RPMI7951 (cell line): ENCODE results near the gene CHRM2. TPM values are rescaled to one million over a fixed set of nuclear protein-coding genes. Genes with fewer than 3 reads are reported as not detected.
"Not testable (repeated sequence)": the region's sequence is repeated elsewhere in the genome, so short reads cannot be mapped to it uniquely, and the experiment has no call there.

ENCODE experiments used
- DNase-seq: peaks from one replicate; pipeline ENCODE4 v3.0.0-alpha.2; 2012; ENCODE audit warnings: low read depth
- total RNA-seq: library from RNA; depleted of rRNA; stranded (reverse); fragments of >200 nt; shearing (Covaris generic); gene quantifications from 2 replicates; pipeline ENCODE4 v1.2.3, GENCODE V29; 2014; rRNA removed

Gene CHRM2
- 0.84 and 0.88 TPM in 2 replicates for total RNA-seq

- DNase-seq: peak; percentile 11
Observed at GRCh38 chr7:136868496-136869000, at the start of gene CHRM2. TSS of gene CHRM2 (plus strand) at chr7:136868652. CDS start at chr7:137014866, 146,214 bp downstream.

- not testable (repeated sequence) for DNase-seq
Observed at GRCh38 chr7:136831398-136831797, 37.1 kb upstream of the CHRM2 start.

DNA sequence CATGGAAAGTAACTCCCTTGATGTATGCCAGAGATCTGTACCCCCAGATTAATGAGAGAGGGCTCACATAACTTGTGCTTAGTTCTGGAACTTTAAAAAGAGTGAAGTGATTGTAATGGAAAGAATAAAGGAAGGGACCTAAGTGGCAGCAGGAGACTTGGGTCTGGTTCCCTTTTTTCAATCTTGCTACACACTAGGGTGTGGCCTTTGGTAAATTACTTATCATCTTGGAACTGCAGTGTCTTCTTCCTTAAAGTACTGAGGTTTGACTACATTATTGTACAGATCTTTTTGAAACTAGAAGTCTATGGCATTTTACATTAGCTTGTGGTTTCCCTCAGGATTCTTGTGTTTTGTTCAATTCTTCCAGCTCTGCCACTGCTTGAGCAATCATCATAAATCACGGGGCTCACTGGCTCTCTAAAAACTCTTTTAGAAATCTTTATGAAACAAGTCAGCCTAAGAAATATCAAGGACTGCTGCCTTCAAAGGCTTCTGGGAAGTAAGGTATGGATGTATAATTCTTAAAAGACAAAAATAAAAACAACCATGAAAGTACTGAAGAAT is 22.5 kb upstream of the CHRM2 start:
- DNase-seq: no peak

DNA sequence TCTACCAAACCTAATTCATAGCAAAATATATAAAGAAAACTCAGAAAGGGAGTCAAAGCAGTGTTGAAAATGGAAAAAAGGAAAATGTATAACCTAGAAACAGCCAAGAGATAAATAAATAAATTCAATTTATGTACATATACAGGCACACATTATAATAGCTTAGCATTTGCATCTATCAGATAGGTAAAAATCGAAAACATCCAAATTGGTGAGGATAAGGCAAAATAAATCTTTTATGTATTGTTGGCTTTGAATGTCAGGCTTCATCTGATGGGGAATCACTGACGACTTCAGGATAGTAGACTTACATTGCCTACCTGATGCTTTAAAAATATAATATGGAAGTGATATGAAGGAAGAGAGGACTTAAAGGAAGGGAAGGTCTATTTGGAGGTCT is 20.6 kb upstream of the CHRM2 start:
- DNase-seq: no peak

DNA sequence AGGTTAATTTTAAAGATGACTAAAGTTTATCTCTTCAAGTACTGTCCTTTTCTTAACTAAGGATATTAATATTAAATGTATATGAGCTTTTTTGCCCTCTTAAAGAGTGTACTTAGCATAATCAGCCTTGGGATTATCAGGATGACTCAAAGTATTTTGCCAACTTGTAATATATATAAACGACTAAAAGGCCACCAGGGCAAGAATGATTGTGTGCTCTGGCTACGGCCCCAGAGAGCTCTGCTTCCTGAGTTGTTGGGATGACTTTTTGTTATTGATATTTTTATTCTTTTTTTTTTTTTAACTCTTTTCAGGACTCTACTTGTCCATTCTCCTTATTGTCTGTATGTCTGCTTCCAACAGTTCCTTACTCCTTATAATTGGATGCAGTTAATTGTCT is 14.8 kb upstream of the CHRM2 start:
- DNase-seq: no peak

- peak; percentile 47 for DNase-seq
Observed at GRCh38 chr7:136857573-136857972, 10.9 kb upstream of the CHRM2 start.

- no peak for DNase-seq
Observed at GRCh38 chr7:136859803-136860202, 8.6 kb upstream of the CHRM2 start.

DNA sequence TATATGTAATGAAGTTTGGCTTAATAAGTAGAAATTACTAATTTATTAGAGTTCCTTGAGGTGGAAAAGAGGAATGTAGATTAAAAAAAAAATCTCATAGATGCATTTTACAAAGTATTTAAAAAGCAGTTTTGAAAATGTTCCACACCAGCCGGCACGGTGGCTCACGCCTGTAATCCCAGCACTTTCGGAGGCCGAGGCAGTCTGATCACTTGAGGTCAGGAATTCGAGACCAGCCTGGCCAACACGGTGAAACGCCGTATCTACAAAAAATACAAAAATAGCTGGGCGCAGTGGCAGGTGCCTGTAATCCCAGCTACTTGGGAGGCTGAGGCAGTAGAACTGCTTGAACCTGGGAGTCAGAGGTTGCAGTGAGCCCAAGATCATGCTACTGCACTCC is 3.2 kb upstream of the CHRM2 start:
- DNase-seq: no peak

DNA sequence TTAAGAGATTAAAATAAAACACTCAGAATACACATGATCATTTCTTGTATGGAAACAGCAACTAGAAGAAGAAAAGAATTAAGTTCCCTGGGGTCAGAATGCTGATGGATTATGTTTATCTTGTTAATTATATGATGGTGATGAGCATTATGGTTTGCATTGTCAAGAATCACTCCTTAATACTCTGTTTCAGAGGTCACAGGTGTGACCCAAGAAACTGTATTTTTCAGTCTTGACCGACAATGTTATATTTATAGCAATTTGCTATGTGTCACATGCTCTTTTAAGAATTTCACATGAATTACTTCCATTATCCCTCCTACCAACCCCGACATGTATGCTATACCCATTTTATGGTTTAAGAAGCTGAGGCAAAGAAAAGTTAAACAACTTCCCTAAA is 2.7 kb upstream of the CHRM2 start:
- no peak for DNase-seq

- no peak for DNase-seq
Observed at GRCh38 chr7:136869001-136869961, 829 bp downstream of the CHRM2 start.

GRCh38 chr7:136869991-136870865 is 1.8 kb downstream of the CHRM2 start:
- DNase-seq: peak; percentile 21

DNA sequence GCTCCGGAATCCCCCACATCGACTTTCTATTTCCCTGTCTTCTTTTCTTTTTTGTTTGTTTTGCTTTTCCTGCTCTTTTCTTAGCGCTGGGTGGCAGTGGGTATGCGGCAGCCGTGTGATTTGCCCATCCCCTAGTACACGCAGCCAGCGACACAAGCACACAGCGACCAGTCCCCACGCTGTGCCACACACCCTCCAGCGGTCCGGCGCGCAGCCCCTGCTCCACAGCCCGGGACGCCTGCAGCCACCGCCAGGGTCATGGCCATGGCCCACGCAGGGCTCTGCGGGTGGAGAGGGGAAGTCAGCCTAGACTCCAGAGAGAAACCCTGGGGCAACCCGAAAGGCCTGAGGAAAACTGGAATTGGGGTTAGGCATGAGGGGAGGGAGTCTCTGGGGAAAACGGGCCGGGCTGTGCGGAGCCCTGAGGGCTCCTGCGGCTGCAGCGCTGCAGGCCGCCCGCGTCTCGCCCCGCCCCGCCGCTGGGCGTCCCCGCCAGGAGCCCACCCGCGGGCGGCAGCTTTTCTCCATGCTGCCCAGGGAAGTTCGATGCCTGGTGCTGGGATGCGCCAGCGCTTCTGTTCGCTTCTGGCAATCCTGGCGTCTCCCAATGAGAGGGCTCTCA is 2.5 kb downstream of the CHRM2 start:
- no peak for DNase-seq

DNA sequence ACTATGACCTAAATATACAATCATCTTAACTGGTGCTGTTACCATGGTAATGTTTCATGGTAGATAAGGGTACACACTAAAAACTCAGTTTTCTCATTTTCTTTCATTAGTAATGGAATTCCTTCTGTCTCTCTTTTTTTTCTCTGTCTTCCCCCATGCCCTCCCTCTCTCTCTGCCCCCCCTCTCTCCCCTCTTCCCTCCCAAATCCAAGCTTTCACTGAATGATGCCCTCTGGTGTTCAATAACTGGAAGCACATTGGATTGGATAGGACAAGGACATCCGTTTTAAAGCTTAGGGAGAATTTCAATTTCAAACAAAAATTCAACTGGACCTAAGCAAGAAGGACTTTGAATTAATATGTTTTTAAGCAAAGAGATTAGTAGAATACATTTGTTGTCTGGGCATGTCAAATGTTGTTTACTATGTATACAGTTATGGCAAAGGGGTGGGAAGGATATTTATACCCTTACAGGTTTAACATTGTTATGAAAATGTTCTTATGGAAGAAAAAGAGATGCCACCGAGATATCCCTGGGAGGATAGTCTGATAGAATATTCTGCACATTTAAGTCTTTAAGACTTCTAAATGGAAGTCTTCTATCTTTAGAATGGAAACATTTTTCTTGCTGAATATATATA is 6.1 kb downstream of the CHRM2 start:
- peak; percentile 31 for DNase-seq

- DNase-seq: no peak
Observed at GRCh38 chr7:136877509-136877908, 9.1 kb downstream of the CHRM2 start.

DNA sequence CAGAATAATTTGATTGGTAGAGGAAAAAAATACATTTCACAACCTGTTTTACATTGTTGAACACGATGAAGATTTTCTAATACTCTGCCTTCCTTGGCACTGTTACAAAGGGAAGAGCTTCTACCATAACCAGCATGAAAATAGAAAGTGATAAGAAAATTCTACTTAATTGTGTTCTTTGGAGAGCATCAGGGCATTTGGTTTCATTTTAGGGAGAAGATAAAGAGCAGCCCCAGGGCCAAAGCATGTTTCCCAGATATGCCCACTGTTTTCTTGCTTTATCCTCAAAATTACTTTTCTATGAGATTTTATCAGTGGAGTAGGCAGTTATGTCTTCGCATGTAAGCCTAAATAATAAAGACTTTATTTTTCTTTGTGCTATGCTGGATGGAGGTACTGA is 9.5 kb downstream of the CHRM2 start:
- peak; percentile 15 for DNase-seq

DNA sequence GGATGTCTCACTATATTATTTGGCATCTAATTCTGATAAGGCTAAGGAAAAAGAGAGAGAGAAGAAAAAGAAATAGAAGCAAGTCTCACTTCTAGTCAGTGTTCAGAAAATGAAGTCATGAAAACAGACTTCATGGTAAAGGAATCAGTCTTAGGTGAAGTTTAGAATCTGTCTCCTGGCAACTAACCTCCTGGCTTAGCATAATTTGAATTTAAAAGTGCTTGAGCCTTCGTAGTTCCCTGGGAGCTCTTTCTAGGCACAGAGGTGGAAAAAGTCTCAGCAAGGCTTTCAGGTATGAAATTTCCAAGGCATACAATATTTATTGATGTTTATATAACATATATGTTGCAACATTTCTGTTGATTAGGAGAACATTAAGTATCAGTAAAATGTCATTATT is 10.4 kb downstream of the CHRM2 start:
- DNase-seq: no peak

GRCh38 chr7:136883046-136883445 is 14.6 kb downstream of the CHRM2 start:
- no peak for DNase-seq

DNA sequence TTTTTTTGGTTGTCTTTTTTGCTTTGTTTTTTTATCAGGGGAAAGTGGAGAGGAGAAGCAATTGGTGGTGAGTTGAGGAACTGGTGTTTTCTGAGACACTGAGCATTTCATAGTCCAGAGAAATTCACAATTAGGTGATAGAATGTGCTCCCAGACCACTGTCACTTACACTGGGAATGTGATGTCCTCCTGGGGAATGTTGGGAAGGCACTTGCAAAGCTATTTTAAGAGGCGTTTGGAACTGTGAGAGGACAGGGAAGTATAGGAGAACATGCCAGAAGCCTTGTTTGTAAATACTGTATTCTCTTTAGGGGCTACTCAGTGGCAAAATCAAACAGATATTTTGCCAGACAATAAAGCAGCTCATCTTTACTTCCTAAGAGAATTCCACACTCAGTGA is 16.0 kb downstream of the CHRM2 start:
- DNase-seq: no peak

DNA sequence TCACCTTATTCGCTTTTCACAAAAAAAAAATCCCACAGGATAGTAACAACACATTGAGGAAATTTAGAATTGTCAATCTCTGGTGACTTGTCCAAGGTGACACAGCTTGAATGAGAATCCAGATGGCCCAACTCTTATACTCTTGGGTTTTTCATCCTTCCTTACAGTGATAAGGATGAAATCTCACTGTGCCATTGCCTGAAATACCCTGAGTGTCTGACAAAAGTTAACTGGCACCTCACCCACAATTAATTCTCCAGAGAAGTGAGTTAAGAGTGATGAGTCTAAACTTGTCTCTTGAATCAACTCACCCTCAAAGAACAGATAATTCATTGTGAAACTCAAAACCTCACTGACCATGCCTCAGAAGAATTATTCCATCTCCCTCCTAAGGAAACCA is 18.9 kb downstream of the CHRM2 start:
- no peak for DNase-seq

- peak; percentile 14 for DNase-seq
Observed at GRCh38 chr7:136890399-136890798, 21.9 kb downstream of the CHRM2 start.

DNA sequence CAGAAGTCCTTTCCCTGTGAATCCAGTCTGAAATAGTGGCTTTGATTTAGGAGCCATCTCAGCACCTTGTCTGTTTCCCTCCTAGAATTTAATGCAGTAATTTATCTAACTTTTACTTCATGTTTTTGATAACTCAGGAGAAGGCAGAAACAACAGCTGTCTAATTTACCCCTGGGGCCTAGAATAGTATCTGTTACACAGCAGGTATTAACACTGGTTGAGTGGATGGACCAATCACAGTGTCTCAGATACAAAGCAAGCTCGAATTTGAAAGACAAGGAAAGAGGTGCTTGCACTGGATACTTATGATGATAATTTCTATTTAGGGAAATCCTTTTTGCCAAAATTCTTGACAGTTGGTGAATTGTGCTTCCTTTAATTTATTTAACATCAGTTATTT is 23.4 kb downstream of the CHRM2 start:
- no peak for DNase-seq
